Caco-2 (cell line): ENCODE data around the gene CCDC148. TPM values are rescaled to one million over a fixed set of nuclear protein-coding genes. Genes with fewer than 3 reads are reported as not detected.
"Not testable (repeated sequence)": the region's sequence is repeated elsewhere in the genome, so short reads cannot be mapped to it uniquely, and the experiment has no call there.

Source experiments
- BruUV-seq: library from RNA; stranded (reverse); fragments of 400-500 nt; replicated peaks from 2 replicates; lab custom pipeline; 2021; lab: Mats Ljungman, UMichigan
- CTCF ChIA-PET: fragments of 300-600 bp; sonication (Branson Sonifier 250); formaldehyde crosslinking; loops from one replicate; lab custom pipeline; 2022; ENCODE audit warnings: antibody characterized with exemption; lab: Charles Lee
- POLR2A ChIA-PET: fragments of 300-600 bp; sonication (Branson Sonifier 250); formaldehyde crosslinking; loops from one replicate; lab custom pipeline; 2022; ENCODE audit warnings: antibody characterized with exemption; lab: Charles Lee
- DNase-seq, 2 experiments: peaks; one replicate each; pipeline versions ENCODE4 v3.0.0 to v3.0.0-alpha.2; 2020 to 2022
- H3K27me3 ChIP-seq: replicated peaks from 2 replicates; pipeline ENCODE4 v1.6.0; 2011; ENCODE audit warnings: low read length; ENCODE audit not compliant: control insufficient read depth, insufficient read depth
- H3K36me3 ChIP-seq: 2 replicates; pipeline ENCODE4 v1.5.1; 2011; ENCODE audit warnings: low read length; ENCODE audit not compliant: control insufficient read depth, insufficient read depth
- H3K4me1 ChIP-seq: fragments of 250-450 bp; sonication (Bioruptor Pico); 2 replicates; pipeline ENCODE4 v1.5.1; 2020; ENCODE audit warnings: mild to moderate bottlenecking
- H3K4me3 ChIP-seq: 2 replicates; pipeline ENCODE4 v1.5.1; 2011; ENCODE audit warnings: low read depth, mild to moderate bottlenecking, control low read depth, low read length
- H3K9me3 ChIP-seq: fragments of 250-450 bp; sonication (Bioruptor Pico); 2 replicates; pipeline ENCODE4 v1.5.1; 2020; ENCODE audit warnings: mild to moderate bottlenecking, moderate library complexity
- H3K27ac Mint-ChIP-seq: one replicate; pipeline ENCODE4 v1.8.0; 2022; ENCODE audit warnings: mixed read lengths; ENCODE audit not compliant: unreplicated experiment
- H3K27me3 Mint-ChIP-seq: one replicate; pipeline ENCODE4 v1.8.0; 2022; ENCODE audit warnings: mixed read lengths; ENCODE audit not compliant: insufficient read depth, unreplicated experiment
- H3K36me3 Mint-ChIP-seq: one replicate; pipeline ENCODE4 v1.8.0; 2022; ENCODE audit warnings: mild to moderate bottlenecking, mixed read lengths; ENCODE audit not compliant: insufficient read depth, unreplicated experiment
- H3K4me1 Mint-ChIP-seq: one replicate; pipeline ENCODE4 v1.8.0; 2022; ENCODE audit warnings: low read depth, mixed read lengths; ENCODE audit not compliant: unreplicated experiment
- H3K4me3 Mint-ChIP-seq: one replicate; pipeline ENCODE4 v1.8.0; 2022; ENCODE audit warnings: mild to moderate bottlenecking, moderate library complexity, mixed read lengths; ENCODE audit not compliant: unreplicated experiment
- H3K9me3 Mint-ChIP-seq: one replicate; pipeline ENCODE4 v1.8.0; 2022; ENCODE audit warnings: mixed read lengths; ENCODE audit not compliant: unreplicated experiment
- intact Hi-C: fragments of 100-400 bp; cut with micrococcal nuclease; formaldehyde crosslinking; loops from one replicate; pipeline ENCODE4 v1.10.0; 2022; ENCODE audit not compliant: unreplicated experiment
- total RNA-seq: library from RNA; stranded (reverse); gene quantifications from 2 replicates; pipeline ENCODE4 v1.2.3, GENCODE V29; 2022
- TF ChIP-seq, protein P1 (sequence below), 2 experiments: fragments of 200-600 bp in 1 of 2; IDR thresholded peaks; 1 replicate in 1 of 2; 2 replicates in 1 of 2; pipeline versions ENCODE4 v1.5.1 to v1.8.0; 2011 to 2022; ENCODE audit warnings: antibody characterized with exemption in 1 of 2, control low read depth in 1 of 2, inconsistent platforms in 1 of 2, low read depth in 1 of 2, low read length in 1 of 2, mild to moderate bottlenecking in 1 of 2, moderate library complexity in 1 of 2; ENCODE audit not compliant: insufficient read depth in 1 of 2, severe bottlenecking in 1 of 2, unreplicated experiment in 1 of 2

The CCDC148 gene
- total RNA-seq, 1 experiment from 2014 or later = 6.3 TPM

- no TSS peak for BruUV-seq
- TF ChIP-seq, protein P1, sequence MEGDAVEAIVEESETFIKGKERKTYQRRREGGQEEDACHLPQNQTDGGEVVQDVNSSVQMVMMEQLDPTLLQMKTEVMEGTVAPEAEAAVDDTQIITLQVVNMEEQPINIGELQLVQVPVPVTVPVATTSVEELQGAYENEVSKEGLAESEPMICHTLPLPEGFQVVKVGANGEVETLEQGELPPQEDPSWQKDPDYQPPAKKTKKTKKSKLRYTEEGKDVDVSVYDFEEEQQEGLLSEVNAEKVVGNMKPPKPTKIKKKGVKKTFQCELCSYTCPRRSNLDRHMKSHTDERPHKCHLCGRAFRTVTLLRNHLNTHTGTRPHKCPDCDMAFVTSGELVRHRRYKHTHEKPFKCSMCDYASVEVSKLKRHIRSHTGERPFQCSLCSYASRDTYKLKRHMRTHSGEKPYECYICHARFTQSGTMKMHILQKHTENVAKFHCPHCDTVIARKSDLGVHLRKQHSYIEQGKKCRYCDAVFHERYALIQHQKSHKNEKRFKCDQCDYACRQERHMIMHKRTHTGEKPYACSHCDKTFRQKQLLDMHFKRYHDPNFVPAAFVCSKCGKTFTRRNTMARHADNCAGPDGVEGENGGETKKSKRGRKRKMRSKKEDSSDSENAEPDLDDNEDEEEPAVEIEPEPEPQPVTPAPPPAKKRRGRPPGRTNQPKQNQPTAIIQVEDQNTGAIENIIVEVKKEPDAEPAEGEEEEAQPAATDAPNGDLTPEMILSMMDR (IDR thresholded peaks at IDR 0.05; ENCODE audit: insufficient read depth in 1 of 2, low read depth in 1 of 2, low read length in 1 of 2, severe bottlenecking in 1 of 2, unreplicated experiment in 1 of 2) = no peak
- H3K4me3 Mint-ChIP-seq = no peak overlapping the region
- no peaks in the 10 kb centered on the region for H3K4me1 Mint-ChIP-seq
- Histone ChIP-seq H3K27me3 (no peaks in the 10 kb centered on the region), H3K36me3 (no peaks in the 10 kb centered on the region), H3K4me3 (no peak overlapping the region), H3K4me1 (no peaks in the 10 kb centered on the region), H3K9me3 (no peaks in the 10 kb centered on the region)
- intact Hi-C loops = no loop called here
- H3K36me3 Mint-ChIP-seq = no peaks in the 10 kb centered on the region
- no peaks in the 10 kb centered on the region for H3K27me3 Mint-ChIP-seq
- H3K27ac Mint-ChIP-seq = no peak overlapping the region
- CTCF ChIA-PET = no interaction called here
- H3K9me3 Mint-ChIP-seq = peaks cover 13% of the 10 kb centered on the region
- POLR2A ChIA-PET = no interaction called here
- no peak for DNase-seq
These were observed 98.9 kb downstream of the CCDC148 start for GRCh38 chr2:158357699-158358098.

DNA sequence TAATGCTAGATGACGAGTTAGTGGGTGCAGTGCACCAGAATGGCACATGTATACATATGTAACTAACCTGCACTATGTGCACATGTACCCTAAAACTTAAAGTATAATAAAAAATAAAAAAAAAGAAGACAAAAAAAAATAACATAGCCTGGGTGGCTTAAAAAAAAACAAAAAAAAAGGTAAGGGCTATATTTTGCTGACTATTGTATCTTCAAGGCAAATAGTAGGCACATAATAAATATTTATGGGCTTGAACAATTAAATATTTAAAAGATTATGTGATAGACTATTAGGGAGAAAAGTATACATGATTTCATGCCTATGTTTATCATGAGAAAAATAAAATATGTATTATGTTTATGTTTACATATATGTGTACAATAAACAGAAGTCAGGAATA lies 99.4 kb downstream of the CCDC148 start:
- no peaks in the 10 kb centered on the region for H3K36me3 ChIP-seq
- no peaks in the 10 kb centered on the region for H3K9me3 ChIP-seq
- ChIA-PET POLR2A (no interaction called here), CTCF (no interaction called here)
- no TSS peak for BruUV-seq
- H3K27me3 Mint-ChIP-seq = no peaks in the 10 kb centered on the region
- intact Hi-C loops = no loop called here
- H3K9me3 Mint-ChIP-seq = peaks cover 13% of the 10 kb centered on the region
- DNase-seq = no peak
- H3K4me3 ChIP-seq = no peak overlapping the region
- no peaks in the 10 kb centered on the region for H3K4me1 ChIP-seq
- H3K36me3 Mint-ChIP-seq = no peaks in the 10 kb centered on the region
- H3K4me3 Mint-ChIP-seq = no peak overlapping the region
- H3K4me1 Mint-ChIP-seq = no peaks in the 10 kb centered on the region
- H3K27me3 ChIP-seq = no peaks in the 10 kb centered on the region
- TF ChIP-seq, protein P1 (IDR thresholded peaks at IDR 0.05; ENCODE audit: insufficient read depth in 1 of 2, low read depth in 1 of 2, low read length in 1 of 2, severe bottlenecking in 1 of 2, unreplicated experiment in 1 of 2) = no peak
- no peak overlapping the region for H3K27ac Mint-ChIP-seq

- H3K27me3 Mint-ChIP-seq, H3K4me1 ChIP-seq, POLR2A ChIA-PET, H3K27me3 ChIP-seq, intact Hi-C loops, H3K36me3 ChIP-seq, H3K4me3 ChIP-seq, DNase-seq, CTCF ChIA-PET, BruUV-seq, H3K27ac Mint-ChIP-seq, H3K4me3 Mint-ChIP-seq, H3K36me3 Mint-ChIP-seq, H3K9me3 Mint-ChIP-seq, H3K9me3 ChIP-seq, H3K4me1 Mint-ChIP-seq: not testable (repeated sequence)
These were observed 105.1 kb downstream of the CCDC148 start for GRCh38 chr2:158351466-158351816.

DNA sequence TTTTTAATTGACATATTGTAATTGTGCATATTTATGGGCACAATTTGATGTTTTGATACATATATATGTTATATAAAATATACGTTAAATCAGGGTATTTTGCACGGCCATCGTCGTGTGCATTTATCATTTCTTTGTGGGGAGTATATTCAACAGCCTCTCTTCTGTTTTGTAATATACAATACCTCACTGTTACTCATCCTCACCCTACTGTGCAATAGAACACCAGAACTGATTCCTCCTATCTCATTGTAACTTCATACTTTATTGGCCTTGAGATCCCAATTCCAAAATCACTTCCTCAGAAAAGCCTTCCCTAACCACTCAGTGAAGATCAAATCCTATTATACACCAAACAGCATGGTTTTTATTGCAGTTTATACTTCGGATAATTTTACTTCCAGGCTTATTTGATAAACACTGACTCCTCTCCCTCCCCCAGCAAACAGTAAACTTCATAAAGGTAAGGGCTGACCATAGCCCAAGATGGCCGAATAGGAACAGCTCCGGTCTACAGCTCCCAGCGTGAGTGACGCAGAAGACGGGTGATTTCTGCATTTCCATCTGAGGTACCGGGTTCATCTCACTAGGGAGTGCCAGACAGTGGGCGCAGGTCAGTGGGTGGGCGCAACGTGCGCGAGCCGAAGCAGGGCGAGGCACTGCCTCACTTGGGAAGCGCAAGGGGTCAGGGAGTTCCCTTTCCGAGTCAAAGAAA lies 105.6 kb downstream of the CCDC148 start:
- H3K27ac Mint-ChIP-seq = not testable (repeated sequence)

More for the DNA sequence above, 105.6 kb downstream of the CCDC148 start:
- POLR2A ChIA-PET, BruUV-seq, H3K36me3 ChIP-seq, intact Hi-C loops, H3K27me3 Mint-ChIP-seq, DNase-seq, H3K27me3 ChIP-seq, CTCF ChIA-PET, H3K36me3 Mint-ChIP-seq, H3K9me3 ChIP-seq, H3K4me1 Mint-ChIP-seq, H3K4me3 ChIP-seq, H3K4me3 Mint-ChIP-seq, H3K4me1 ChIP-seq, H3K9me3 Mint-ChIP-seq: not testable (repeated sequence)
